GM12878 (cell line): ENCODE data around the gene HOTAIR. TPM values are rescaled to one million over a fixed set of nuclear protein-coding genes. Genes with fewer than 3 reads are reported as not detected.

Source experiments
- ATAC-seq: fragments of 200-7000 bp; cut with Tn5 transposase; 3 replicates; pipeline ENCODE4 v1.9.1; 2020; ENCODE audit warnings: mild to moderate bottlenecking, moderate library complexity
- BruUV-seq: library from RNA; stranded (reverse); fragments of 400-500 nt; replicated peaks from 2 replicates; lab custom pipeline; 2021; lab: Mats Ljungman, UMichigan
- CTCF ChIA-PET: fragments of 300-600 bp; sonication (Branson Sonifier 250); formaldehyde crosslinking; extraction: SDS; loops from one replicate; lab custom pipeline; 2021; ENCODE audit warnings: inconsistent platforms; lab: Yijun Ruan, JAX
- POLR2A ChIA-PET: fragments of 350-600 bp; formaldehyde crosslinking; extraction: SDS; loops from one replicate; lab custom pipeline; 2021; ENCODE audit warnings: inconsistent platforms; lab: Charles Lee
- RAD21 ChIA-PET: fragments of 300-600 bp; sonication (Branson Sonifier 250); formaldehyde crosslinking; loops from one replicate; lab custom pipeline; 2023; ENCODE audit warnings: antibody characterized with exemption; ENCODE audit not compliant: unreplicated experiment; lab: Charles Lee
- SMC1A ChIA-PET: fragments of 300-600 bp; sonication (Branson Sonifier 250); formaldehyde crosslinking; loops from one replicate; lab custom pipeline; 2023; ENCODE audit not compliant: unreplicated experiment, uncharacterized antibody; lab: Charles Lee
- DNase-seq: peaks from one replicate; pipeline ENCODE4 v3.0.0-alpha.2; 2011; ENCODE audit warnings: low read depth, low spot score
- FAIRE-seq: peaks from 3 replicates; lab custom pipeline; 2011; peaks lifted over from hg19 to GRCh38; lab: Jason Lieb, UNC
- H2AFZ ChIP-seq: 2 replicates; pipeline ENCODE4 v1.6.0; 2011; ENCODE audit warnings: low read depth, low read length, control low read depth; ENCODE audit not compliant: control insufficient read depth
- H3K27ac ChIP-seq: 2 replicates; pipeline ENCODE4 v1.5.1; 2011; ENCODE audit warnings: control low read depth; ENCODE audit not compliant: control insufficient read depth, insufficient read depth
- H3K27me3 ChIP-seq, 2 experiments: replicated peaks in 1 of 2; 2 replicates each; pipeline versions ENCODE4 v1.6.0 to v1.6.1; 2011; ENCODE audit warnings: low read length in 1 of 2; ENCODE audit not compliant: control insufficient read depth in 2 of 2, insufficient read depth in 2 of 2
- H3K36me3 ChIP-seq, 2 experiments: 2 replicates each; pipeline ENCODE4 v1.5.1; 2011; ENCODE audit warnings: low read length in 1 of 2; ENCODE audit not compliant: control insufficient read depth in 2 of 2, insufficient read depth in 2 of 2
- H3K4me1 ChIP-seq: 2 replicates; pipeline ENCODE4 v1.6.1; 2011; ENCODE audit warnings: mild to moderate bottlenecking, low read length, moderate library complexity, mixed read lengths; ENCODE audit not compliant: control insufficient read depth, insufficient read depth
- H3K4me2 ChIP-seq: 2 replicates; pipeline ENCODE4 v1.6.0; 2011; ENCODE audit warnings: control low read depth; ENCODE audit not compliant: control insufficient read depth, insufficient read depth
- H3K4me3 ChIP-seq: fragments of 200-600 bp; sonication (generic); 2 replicates; pipeline ENCODE4 v1.5.1; 2016
- H3K79me2 ChIP-seq: 2 replicates; pipeline ENCODE4 v1.6.0; 2011; ENCODE audit warnings: low read length; ENCODE audit not compliant: control insufficient read depth, insufficient read depth
- H3K9ac ChIP-seq: 2 replicates; pipeline ENCODE4 v1.8.0; 2011; ENCODE audit warnings: low read length, control low read depth, mixed read lengths; ENCODE audit not compliant: control insufficient read depth, insufficient read depth
- H3K9me3 ChIP-seq: replicated peaks from 3 replicates; pipeline ENCODE4 v1.5.1; 2011; ENCODE audit warnings: mild to moderate bottlenecking, low read length; ENCODE audit not compliant: control insufficient read depth, insufficient read depth
- H4K20me1 ChIP-seq: 2 replicates; pipeline ENCODE4 v1.6.0; 2011; ENCODE audit not compliant: control insufficient read depth, insufficient read depth
- BCL11A ChIP-seq: IDR thresholded peaks from 2 replicates; pipeline ENCODE4 v1.6.1; 2011; ENCODE audit warnings: low read depth, low read length
- BCLAF1 ChIP-seq: fragments of 450-650 bp; IDR thresholded peaks from 2 replicates; pipeline ENCODE4 v1.6.1; 2017; ENCODE audit warnings: antibody characterized with exemption, mild to moderate bottlenecking, moderate library complexity
- BMI1 ChIP-seq: fragments of 450-650 bp; IDR thresholded peaks from 2 replicates; pipeline ENCODE4 v1.6.1; 2016; ENCODE audit warnings: mild to moderate bottlenecking, moderate library complexity, borderline replicate concordance
- CREB1 ChIP-seq: IDR thresholded peaks from 2 replicates; pipeline ENCODE4 v1.6.1; 2012; ENCODE audit warnings: low read depth, mild to moderate bottlenecking, inconsistent platforms
- FOXM1 ChIP-seq: IDR thresholded peaks from 2 replicates; pipeline ENCODE4 v1.6.1; 2012; ENCODE audit warnings: low read depth, mild to moderate bottlenecking, inconsistent platforms, low read length, moderate library complexity
- IKZF2 ChIP-seq, 2 experiments: fragments of 450-650 bp; IDR thresholded peaks; 2 replicates each; pipeline ENCODE4 v1.6.1; 2017; ENCODE audit warnings: mild to moderate bottlenecking in 2 of 2, moderate library complexity in 2 of 2
- NFXL1 ChIP-seq: fragments of 450-650 bp; IDR thresholded peaks from 2 replicates; pipeline ENCODE4 v1.6.1; 2017; ENCODE audit warnings: antibody characterized with exemption, mild to moderate bottlenecking, borderline replicate concordance
- NFYA ChIP-seq: IDR thresholded peaks from 2 replicates; pipeline ENCODE4 v1.6.1; 2011; ENCODE audit warnings: low read depth, mild to moderate bottlenecking, low read length, improper control_type of control experiment, borderline replicate concordance
- RBBP5 ChIP-seq: fragments of 200-600 bp; sonication (generic); conservative IDR thresholded peaks from 2 replicates; pipeline ENCODE4 v1.6.1; 2016
- SIX5 ChIP-seq: IDR thresholded peaks from 2 replicates; pipeline ENCODE4 v1.6.1; 2011; ENCODE audit warnings: mild to moderate bottlenecking, low read depth, low read length, moderate library complexity; ENCODE audit not compliant: severe bottlenecking
- SP1 ChIP-seq: IDR thresholded peaks from one replicate; pipeline ENCODE4 v1.6.1; 2011; ENCODE audit warnings: low read depth, low read length
- ZNF384 ChIP-seq: IDR thresholded peaks from 2 replicates; pipeline ENCODE4 v1.6.1; 2012; ENCODE audit warnings: low read depth, mild to moderate bottlenecking, low read length, improper control_type of control experiment, borderline replicate concordance
- WGBS: methylation state at CpG from one replicate; pipeline ENCODE4 v1.1.6; 2016; ENCODE audit warnings: low lambda C conversion rate; ENCODE audit not compliant: insufficient replicate concordance, insufficient coverage; ENCODE audit errors: missing lambda C conversion rate; 5-methylcytosine and 5-hydroxymethylcytosine counted together
- in situ Hi-C: fragments of 300-500 bp; cut with MboI; formaldehyde crosslinking; loops from 9 replicates; pipeline ENCODE4 v1.14.3; 2018; ENCODE audit warnings: mixed read lengths
- intact Hi-C: fragments of 100-400 bp; cut with micrococcal nuclease; formaldehyde crosslinking; loops from one replicate; pipeline ENCODE4 v1.14.2; 2022; ENCODE audit not compliant: unreplicated experiment
- polyA plus RNA-seq, 11 experiments: library from polyadenylated mRNA; depleted of rRNA in 4 of 11; unstranded in 6 of 11; stranded (reverse) in 5 of 11; fragments of >200 nt; fragmentation: Nextera tagmentation in 4 of 11; fragmentation: Illumina TruSeq in 1 of 11; extraction: Ambion mirVana in 4 of 11; extraction: Trizol in 1 of 11; gene quantifications; 1 replicate in 1 of 11; 2 replicates in 10 of 11; pipeline versions ENCODE4 v1.2.1 to v1.2.3, GENCODE V29; 2011 to 2016; ENCODE audit warnings: inconsistent platforms in 2 of 11, missing spikeins in 2 of 11, low read depth in 1 of 11
- total RNA-seq, 4 experiments: library from RNA; depleted of rRNA in 3 of 4; stranded (reverse); fragments of >200 nt in 3 of 4; fragmentation: Illumina TruSeq in 1 of 4; extraction: Trizol in 1 of 4; gene quantifications; 2 replicates each; pipeline versions ENCODE4 v1.2.1 to v1.2.3, GENCODE V29; 2013 to 2021
- TF ChIP-seq, protein P1 (sequence below): fragments of 450-650 bp; IDR thresholded peaks from 2 replicates; pipeline ENCODE4 v1.6.1; 2016; ENCODE audit warnings: mild to moderate bottlenecking, moderate library complexity, borderline replicate concordance
- TF ChIP-seq, protein P2 (sequence below): IDR thresholded peaks from 2 replicates; pipeline ENCODE4 v1.6.1; 2012; ENCODE audit warnings: low read depth, low read length, improper control_type of control experiment

The HOTAIR gene
- total and polyA plus RNA-seq, 10 of the 15 experiments (the other 5 are each of a cell fraction or from before 2014, with no cell fraction given) = not detected

DNA sequence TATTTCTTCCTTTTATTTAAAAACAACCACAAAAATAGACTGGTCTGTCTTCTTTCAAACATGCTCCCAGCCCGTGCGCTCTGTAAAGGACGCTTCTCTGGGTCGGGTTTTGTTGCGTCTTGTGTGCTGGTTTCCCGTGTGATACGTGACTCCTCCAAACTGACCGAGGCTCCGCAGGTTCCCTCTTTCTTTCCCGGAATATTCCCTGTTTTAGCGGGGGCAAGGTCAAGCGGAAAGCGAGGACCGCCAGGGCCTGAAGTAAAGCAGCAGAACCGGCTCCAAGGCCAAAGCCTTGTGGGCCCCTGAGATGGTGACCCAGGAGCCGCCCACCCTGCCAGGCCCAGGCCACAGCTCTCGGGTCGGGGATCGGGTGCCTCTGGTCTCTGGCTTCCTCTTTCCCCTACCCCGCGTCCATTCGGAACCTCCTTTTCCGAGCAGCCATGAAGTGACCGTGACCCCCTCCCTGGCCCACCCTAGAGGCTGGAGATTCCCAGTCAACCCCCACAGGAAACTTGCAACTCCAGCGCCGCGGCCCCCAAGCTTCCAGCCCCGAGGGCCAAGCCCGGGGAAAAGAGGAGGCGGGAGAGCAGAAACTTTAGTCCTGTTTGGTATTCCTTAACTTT, 9.3 kb upstream of the HOTAIR start (continued):
- TF ChIP-seq BCLAF1 (no peak), SP1 (no peak), BMI1 (no peak)
- TF ChIP-seq, protein P1, sequence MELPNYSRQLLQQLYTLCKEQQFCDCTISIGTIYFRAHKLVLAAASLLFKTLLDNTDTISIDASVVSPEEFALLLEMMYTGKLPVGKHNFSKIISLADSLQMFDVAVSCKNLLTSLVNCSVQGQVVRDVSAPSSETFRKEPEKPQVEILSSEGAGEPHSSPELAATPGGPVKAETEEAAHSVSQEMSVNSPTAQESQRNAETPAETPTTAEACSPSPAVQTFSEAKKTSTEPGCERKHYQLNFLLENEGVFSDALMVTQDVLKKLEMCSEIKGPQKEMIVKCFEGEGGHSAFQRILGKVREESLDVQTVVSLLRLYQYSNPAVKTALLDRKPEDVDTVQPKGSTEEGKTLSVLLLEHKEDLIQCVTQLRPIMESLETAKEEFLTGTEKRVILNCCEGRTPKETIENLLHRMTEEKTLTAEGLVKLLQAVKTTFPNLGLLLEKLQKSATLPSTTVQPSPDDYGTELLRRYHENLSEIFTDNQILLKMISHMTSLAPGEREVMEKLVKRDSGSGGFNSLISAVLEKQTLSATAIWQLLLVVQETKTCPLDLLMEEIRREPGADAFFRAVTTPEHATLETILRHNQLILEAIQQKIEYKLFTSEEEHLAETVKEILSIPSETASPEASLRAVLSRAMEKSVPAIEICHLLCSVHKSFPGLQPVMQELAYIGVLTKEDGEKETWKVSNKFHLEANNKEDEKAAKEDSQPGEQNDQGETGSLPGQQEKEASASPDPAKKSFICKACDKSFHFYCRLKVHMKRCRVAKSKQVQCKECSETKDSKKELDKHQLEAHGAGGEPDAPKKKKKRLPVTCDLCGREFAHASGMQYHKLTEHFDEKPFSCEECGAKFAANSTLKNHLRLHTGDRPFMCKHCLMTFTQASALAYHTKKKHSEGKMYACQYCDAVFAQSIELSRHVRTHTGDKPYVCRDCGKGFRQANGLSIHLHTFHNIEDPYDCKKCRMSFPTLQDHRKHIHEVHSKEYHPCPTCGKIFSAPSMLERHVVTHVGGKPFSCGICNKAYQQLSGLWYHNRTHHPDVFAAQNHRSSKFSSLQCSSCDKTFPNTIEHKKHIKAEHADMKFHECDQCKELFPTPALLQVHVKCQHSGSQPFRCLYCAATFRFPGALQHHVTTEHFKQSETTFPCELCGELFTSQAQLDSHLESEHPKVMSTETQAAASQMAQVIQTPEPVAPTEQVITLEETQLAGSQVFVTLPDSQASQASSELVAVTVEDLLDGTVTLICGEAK = no peak

GRCh38 chr12:53983568-53983949, 8.8 kb upstream of the HOTAIR start:
- H3K4me2 ChIP-seq = no peak overlapping the region
- no peaks in the 10 kb centered on the region for H3K9me3 ChIP-seq
- H4K20me1 ChIP-seq = peaks cover 2% of the 10 kb centered on the region; the same call in 1 of the 2 replicates
- no peaks in the 10 kb centered on the region for H3K79me2 ChIP-seq
- WGBS = 21% methylated on average over 17 of the region's 17 CpGs
- no peak for DNase-seq
- no peak overlapping the region for H2AFZ ChIP-seq
- no peak overlapping the region for H3K4me3 ChIP-seq
- H3K27me3 ChIP-seq = peaks cover 35 to 54% of the 10 kb centered on the region in 2 experiments
- in situ Hi-C loops = no loop called here
- peaks cover 21% of the 10 kb centered on the region for H3K4me1 ChIP-seq
- BruUV-seq = no TSS peak
- H3K36me3 ChIP-seq = no peaks in the 10 kb centered on the region
- RAD21 ChIA-PET = no interaction called here
- TF ChIP-seq, protein P2, sequence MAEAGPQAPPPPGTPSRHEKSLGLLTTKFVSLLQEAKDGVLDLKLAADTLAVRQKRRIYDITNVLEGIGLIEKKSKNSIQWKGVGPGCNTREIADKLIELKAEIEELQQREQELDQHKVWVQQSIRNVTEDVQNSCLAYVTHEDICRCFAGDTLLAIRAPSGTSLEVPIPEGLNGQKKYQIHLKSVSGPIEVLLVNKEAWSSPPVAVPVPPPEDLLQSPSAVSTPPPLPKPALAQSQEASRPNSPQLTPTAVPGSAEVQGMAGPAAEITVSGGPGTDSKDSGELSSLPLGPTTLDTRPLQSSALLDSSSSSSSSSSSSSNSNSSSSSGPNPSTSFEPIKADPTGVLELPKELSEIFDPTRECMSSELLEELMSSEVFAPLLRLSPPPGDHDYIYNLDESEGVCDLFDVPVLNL = no peak
- TF ChIP-seq NFYA = no peak
- TF ChIP-seq ZNF384 = no peak
- TF ChIP-seq SIX5 = no peak
- TF ChIP-seq NFXL1 = no peak
- TF ChIP-seq CREB1 = no peak
- TF ChIP-seq RBBP5 = no peak
- TF ChIP-seq FOXM1 = no peak
- TF ChIP-seq IKZF2 (IDR thresholded peaks at IDR 0.05) = no peak
- no peak for TF ChIP-seq BCL11A
- CTCF ChIA-PET = interaction anchor here (5.5 kb wide), 1 partner anchor 223 kb away, joined by 54 read pairs; no protein-coding TSS in a partner anchor
- no peak for FAIRE-seq
- H3K27ac ChIP-seq = no peak overlapping the region
- no peak overlapping the region for H3K9ac ChIP-seq
- no peak for ATAC-seq
- POLR2A ChIA-PET = no interaction called here
- intact Hi-C loops = loop anchor here (10.0 kb wide), 2 partner anchors 189 to 279 kb away; no protein-coding TSS in a partner anchor
- SMC1A ChIA-PET = no interaction called here
